Measurements from ENCODE around the gene TMEM60. TPM values are rescaled to one million over a fixed set of nuclear protein-coding genes. Genes with fewer than 3 reads are reported as not detected.
"Not testable (repeated sequence)": the region's sequence is repeated elsewhere in the genome, so short reads cannot be mapped to it uniquely, and the experiment has no call there.

Gene TMEM60
- total RNA-seq, 2 experiments from 2014 or later: 15.2 to 15.9 TPM

DNA sequence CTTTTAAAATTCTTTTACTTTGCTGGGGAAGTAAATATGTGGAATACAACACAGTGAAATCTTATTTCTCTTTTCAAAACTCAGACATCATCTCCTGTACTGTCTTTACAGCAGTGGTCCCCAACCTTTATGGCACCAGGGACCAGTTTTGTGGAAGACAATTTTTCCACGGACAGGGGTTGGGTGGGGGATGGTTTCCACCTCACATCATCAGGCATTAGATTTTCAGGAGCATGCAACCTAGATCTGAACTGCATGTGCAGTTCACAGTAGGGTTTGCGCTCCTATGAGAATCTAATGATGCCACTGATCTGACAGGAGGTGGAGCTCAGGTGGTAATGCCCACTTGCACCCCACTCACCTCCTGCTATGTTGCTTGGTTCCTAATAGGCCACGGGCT is 12.2 kb downstream of the TMEM60 start:
- POLR2A ChIA-PET: no interaction called here
- no peak for DNase-seq
- Mint-ChIP-seq H3K4me1 (peaks cover 3% of the 10 kb centered on the region), H3K27ac (no peak overlapping the region), H3K36me3 (ENCODE audit: low read depth) (peaks cover 34% of the 10 kb centered on the region), H3K27me3 (no peaks in the 10 kb centered on the region), H3K4me3 (no peak overlapping the region), H3K9me3 (no peaks in the 10 kb centered on the region)
- CTCF ChIA-PET: no interaction called here

DNA sequence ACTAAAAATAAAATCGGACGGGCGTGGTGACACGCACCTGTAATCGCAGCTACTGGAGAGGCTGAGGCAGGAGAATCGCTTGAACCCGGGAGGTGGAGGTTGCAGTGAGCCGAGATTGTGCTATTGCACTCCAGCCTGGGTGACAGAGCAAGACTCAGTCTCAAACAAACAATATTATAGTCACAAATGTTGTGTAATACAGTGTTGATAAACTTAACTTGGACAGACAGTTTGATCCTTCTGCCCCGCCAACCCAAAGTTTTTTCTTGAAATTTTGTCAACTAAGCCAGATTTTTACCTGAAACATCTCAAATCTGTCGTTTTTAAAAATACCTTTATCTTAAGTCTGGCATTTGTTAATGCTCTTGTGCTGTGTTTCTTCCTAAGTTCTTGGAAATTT is 13.8 kb downstream of the TMEM60 start:
- H3K27ac Mint-ChIP-seq, H3K27me3 Mint-ChIP-seq, H3K4me1 Mint-ChIP-seq, H3K9me3 Mint-ChIP-seq, DNase-seq, H3K4me3 Mint-ChIP-seq, POLR2A ChIA-PET: not testable (repeated sequence)
- H3K36me3 Mint-ChIP-seq (ENCODE audit: low read depth): peaks cover 39% of the 10 kb centered on the region
- CTCF ChIA-PET: interaction anchor here (0.8 kb wide), 1 partner anchor 59 kb away, joined by 3 read pairs; no protein-coding TSS in a partner anchor

DNA sequence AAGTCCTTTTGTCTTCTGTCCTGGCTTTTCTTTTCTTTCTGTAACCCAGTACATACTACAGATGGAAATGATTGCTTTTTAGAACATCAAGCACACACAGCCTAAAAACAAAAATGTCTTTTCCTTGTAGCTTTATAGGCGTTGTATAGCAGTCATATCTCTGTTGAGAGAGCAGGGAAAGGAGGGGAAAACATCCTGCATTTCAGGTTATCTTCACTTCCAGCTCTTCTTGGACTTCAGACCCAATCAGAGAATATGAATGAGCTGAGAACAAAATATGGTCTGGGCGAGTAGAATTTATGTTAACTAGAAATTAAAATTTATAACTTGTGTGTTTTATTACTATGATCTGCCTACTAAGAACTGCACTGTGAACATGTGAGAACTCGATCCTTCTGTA is 14.7 kb downstream of the TMEM60 start:
- Mint-ChIP-seq H3K9me3 (no peaks in the 10 kb centered on the region), H3K27me3 (no peaks in the 10 kb centered on the region), H3K27ac (no peak overlapping the region), H3K4me1 (peaks cover 7% of the 10 kb centered on the region), H3K4me3 (no peak overlapping the region), H3K36me3 (ENCODE audit: low read depth) (peaks cover 43% of the 10 kb centered on the region)
- no peak for DNase-seq
- ChIA-PET POLR2A (no interaction called here), CTCF (interaction anchor here (0.5 to 0.8 kb wide), 2 partner anchors 59 to 130 kb away, joined by 3 read pairs; no protein-coding TSS in a partner anchor)

DNA sequence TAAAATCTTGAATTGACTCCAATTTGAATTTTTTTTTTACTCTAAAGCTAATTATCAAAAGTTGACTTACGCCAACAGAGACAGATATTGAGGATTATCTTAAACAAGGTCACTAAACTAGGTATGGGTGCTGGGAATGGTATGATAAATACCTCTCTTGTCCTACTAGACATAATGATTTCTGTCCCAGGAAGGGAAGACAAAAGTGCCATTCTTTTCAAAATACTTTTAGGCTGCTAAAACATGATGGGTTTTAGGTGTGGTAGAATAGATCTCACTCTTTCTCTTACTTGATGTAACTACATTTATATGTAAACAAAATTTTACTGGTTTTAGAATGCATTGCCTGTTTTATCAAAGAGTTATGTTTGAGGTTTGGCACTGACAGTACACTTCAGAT is 15.1 kb downstream of the TMEM60 start:
- Mint-ChIP-seq H3K9me3 (no peaks in the 10 kb centered on the region), H3K27ac (no peak overlapping the region), H3K27me3 (no peaks in the 10 kb centered on the region), H3K36me3 (ENCODE audit: low read depth) (peaks cover 48% of the 10 kb centered on the region), H3K4me3 (no peak overlapping the region), H3K4me1 (peaks cover 7% of the 10 kb centered on the region)
- CTCF ChIA-PET: interaction anchor here (0.5 kb wide), 1 partner anchor 130 kb away, joined by 3 read pairs; no protein-coding TSS in a partner anchor
- no peak for DNase-seq
- POLR2A ChIA-PET: no interaction called here

DNA sequence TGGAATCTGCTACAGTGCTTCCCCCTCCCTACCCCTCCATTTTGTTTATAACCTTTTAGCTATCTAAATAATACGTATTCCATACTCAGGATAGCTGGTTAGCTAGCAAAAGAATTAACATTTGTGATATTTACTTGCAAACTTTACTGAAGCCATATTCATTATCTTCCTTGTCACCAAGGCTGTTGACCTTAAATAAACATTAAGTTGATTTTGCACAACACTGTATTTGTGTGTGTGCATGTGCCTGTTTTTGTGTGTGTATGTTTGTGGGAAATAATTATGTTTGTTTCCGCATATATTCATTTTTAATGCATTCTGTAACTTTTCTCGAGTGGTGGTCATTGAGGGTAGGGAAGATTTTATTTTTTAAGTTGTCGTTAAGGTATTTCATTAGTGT is 15.9 kb downstream of the TMEM60 start:
- peaks cover 49% of the 10 kb centered on the region for H3K36me3 Mint-ChIP-seq (ENCODE audit: low read depth)

DNA sequence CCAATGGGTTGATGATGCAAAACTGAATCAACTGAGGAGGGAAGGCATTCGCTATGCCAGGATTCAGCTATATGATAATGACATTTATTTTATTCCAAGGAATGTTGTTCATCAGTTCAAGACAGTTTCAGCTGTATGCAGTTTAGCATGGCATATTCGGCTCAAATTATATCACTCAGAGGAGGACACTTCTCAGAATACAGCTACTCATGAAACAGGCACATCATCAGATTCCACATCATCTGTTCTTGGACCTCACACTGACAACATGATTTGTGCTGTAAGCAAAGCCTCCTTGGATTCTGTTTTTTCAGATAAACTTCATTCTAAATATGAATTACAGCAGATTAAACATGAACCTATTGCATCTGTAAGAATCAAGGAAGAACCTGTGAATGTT is 19.7 kb downstream of the TMEM60 start:
- Mint-ChIP-seq H3K36me3 (ENCODE audit: low read depth) (peaks cover 49% of the 10 kb centered on the region), H3K4me1 (peaks cover 7% of the 10 kb centered on the region), H3K27me3 (no peaks in the 10 kb centered on the region), H3K27ac (peak overlapping the region; percentile 5), H3K9me3 (no peaks in the 10 kb centered on the region), H3K4me3 (no peak overlapping the region)
- DNase-seq: no peak
- POLR2A ChIA-PET: no interaction called here
- CTCF ChIA-PET: no interaction called here

More for the DNA sequence above, 15.9 kb downstream of the TMEM60 start:
- H3K9me3 Mint-ChIP-seq: no peaks in the 10 kb centered on the region
- CTCF ChIA-PET: no interaction called here
- DNase-seq: no peak
- no peak overlapping the region for H3K4me3 Mint-ChIP-seq
- POLR2A ChIA-PET: no interaction called here
- no peaks in the 10 kb centered on the region for H3K27me3 Mint-ChIP-seq
- no peak overlapping the region for H3K27ac Mint-ChIP-seq
- peaks cover 7% of the 10 kb centered on the region for H3K4me1 Mint-ChIP-seq

DNA sequence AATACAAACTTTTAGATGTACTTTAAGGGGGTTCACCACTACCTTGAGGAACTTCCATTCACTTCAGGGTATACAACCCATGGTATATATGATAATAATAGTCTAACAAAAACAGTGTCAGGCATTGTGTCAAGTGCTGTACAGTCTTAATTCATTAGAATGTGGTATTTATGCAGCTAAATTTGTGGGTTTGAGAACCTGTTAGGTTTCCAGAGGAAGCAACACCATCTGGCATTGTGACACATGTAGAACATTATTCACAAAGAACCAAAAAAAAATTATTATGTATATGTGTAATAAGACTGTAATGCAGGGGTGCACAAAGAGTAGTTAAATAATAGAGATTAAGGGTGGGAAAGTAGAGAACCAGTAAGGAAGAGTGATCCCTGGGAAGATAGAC is 26.3 kb downstream of the TMEM60 start:
- H3K4me3 Mint-ChIP-seq: no peak overlapping the region
- no peak for DNase-seq
- ChIA-PET CTCF (interaction anchor here (1.5 kb wide), 1 partner anchor 12 kb away, joined by 4 read pairs; no protein-coding TSS in a partner anchor), POLR2A (no interaction called here)
- peaks cover 2% of the 10 kb centered on the region for H3K4me1 Mint-ChIP-seq
- H3K9me3 Mint-ChIP-seq: no peaks in the 10 kb centered on the region
- H3K27ac Mint-ChIP-seq: no peak overlapping the region
- no peaks in the 10 kb centered on the region for H3K27me3 Mint-ChIP-seq
- peaks cover 36% of the 10 kb centered on the region for H3K36me3 Mint-ChIP-seq (ENCODE audit: low read depth)

DNA sequence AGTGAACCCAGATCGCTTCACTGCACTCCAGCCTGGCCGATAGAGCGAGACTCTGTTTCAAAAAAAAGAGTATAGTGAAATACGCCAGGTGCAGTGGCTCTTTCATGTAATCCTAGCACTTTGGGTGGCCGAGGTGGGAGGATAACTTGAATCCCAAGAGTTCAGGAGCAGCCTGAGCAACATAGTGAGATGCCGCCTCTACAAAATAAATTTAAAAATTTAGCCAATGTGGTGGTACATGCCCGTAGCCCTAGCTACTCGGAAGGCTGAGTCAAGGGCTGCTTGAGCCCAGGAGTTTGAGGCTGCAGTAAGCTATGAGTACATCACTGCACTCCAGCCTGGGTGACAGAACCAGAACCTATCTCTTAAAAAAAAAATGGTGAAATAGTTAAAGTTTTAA is 27.9 kb downstream of the TMEM60 start:
- H3K27ac Mint-ChIP-seq: no peak overlapping the region
- DNase-seq: no peak
- CTCF ChIA-PET: no interaction called here
- peaks cover 32% of the 10 kb centered on the region for H3K36me3 Mint-ChIP-seq (ENCODE audit: low read depth)
- H3K4me3 Mint-ChIP-seq: no peak overlapping the region
- POLR2A ChIA-PET: no interaction called here
- H3K9me3 Mint-ChIP-seq: no peaks in the 10 kb centered on the region
- H3K27me3 Mint-ChIP-seq: no peaks in the 10 kb centered on the region
- H3K4me1 Mint-ChIP-seq: peaks cover 2% of the 10 kb centered on the region

DNA sequence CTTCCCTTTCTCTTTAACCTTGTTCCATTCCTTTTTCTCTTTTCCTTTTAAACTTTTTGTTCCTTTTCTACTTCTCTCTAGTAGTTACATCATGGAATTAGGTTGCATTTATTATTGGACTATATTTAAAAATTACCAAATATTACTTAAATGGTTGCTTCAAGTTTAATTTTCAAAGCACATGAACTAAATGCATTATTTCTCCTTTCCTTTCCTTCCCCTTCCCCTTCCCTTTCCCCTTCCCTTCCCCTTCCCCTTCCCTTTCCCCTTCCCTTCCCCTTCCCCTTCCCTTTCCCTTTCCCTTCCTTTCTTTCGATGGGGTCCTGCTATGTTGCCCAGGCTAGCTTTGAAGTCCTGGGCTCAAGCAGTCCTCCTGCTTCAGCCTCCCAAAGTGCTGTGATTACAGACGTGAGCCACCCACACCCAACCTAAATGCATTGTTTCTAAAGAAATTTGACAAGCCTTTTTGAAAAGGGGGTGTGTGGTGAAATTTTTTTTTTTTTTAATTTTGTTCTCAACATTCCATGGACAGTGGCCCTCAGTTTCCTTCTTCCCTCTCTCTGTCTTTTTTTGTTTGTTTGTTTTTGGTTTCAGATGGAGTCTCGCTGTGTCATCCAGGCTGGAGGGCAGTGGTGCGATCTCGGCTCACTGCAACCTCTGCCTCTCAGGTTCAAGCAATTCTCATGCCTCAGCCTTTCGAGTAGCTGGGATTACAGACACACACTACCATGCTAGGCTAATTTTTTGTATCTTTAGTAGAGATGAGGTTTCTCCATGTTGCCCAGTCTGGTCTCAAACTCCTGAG is 31.2 kb downstream of the TMEM60 start:
- Mint-ChIP-seq H3K27me3 (no peaks in the 10 kb centered on the region), H3K36me3 (ENCODE audit: low read depth) (peaks cover 19% of the 10 kb centered on the region), H3K9me3 (no peaks in the 10 kb centered on the region), H3K27ac (peak overlapping the region; percentile 46), H3K4me1 (peaks cover 4% of the 10 kb centered on the region), H3K4me3 (no peak overlapping the region)
- ChIA-PET CTCF (interaction anchor here (0.6 to 1.6 kb wide), 3 partner anchors 9 to 108 kb away, joined by 3 read pairs; no protein-coding TSS in a partner anchor), POLR2A (no interaction called here)
- no peak for DNase-seq

DNA sequence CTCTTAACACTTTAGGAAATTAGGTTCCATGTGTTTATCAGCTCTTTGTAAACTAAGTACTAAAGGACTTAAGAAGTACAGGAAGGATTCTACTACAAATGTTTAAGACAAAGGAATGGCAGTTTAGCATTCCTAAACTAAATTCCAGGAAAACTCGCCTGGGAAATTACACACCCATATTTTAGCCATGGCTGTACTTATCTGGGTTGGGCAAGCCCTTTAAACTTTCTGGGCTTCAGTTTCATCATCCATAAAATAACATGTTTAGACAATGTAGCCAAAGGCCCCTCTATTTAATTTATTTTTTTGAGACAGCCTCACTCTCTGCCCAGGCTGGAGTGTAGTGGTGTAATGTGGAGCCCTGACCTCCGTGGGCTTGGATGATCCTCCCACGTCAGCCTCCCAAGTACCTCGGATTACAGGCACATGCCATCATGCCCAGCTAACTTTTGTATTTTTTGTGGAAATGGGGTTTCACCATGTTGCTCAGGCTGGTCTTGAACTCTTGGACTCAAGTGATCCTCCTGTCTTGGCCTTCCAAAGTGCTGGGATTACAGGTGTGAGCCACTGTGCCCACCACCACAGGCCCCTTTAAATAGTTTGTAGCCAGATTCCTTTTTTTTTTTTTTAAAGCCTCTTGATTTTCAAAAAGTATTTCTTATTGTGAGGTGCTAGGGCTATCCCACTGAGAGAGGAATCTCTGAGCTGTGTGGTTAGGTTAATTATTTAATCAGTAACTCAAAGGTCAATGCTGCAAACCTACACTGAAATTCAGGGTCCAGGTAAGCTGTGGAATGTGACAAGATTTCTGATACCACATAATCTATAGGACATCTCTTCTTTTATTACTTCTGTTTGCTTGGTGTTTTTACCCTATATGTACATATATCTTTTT is 32.1 kb downstream of the TMEM60 start:
- Mint-ChIP-seq H3K27me3 (no peaks in the 10 kb centered on the region), H3K36me3 (ENCODE audit: low read depth) (peaks cover 19% of the 10 kb centered on the region), H3K27ac (peak overlapping the region; percentile 46), H3K4me3 (no peak overlapping the region), H3K9me3 (no peaks in the 10 kb centered on the region), H3K4me1 (peaks cover 4% of the 10 kb centered on the region)
- POLR2A ChIA-PET: interaction anchor here (0.6 kb wide), 1 partner anchor 92 kb away, joined by 8 read pairs; no protein-coding TSS in a partner anchor
- CTCF ChIA-PET: interaction anchor here (0.6 to 1.6 kb wide), 3 partner anchors 22 to 177 kb away, joined by 3 read pairs; no protein-coding TSS in a partner anchor
- no peak for DNase-seq

DNA sequence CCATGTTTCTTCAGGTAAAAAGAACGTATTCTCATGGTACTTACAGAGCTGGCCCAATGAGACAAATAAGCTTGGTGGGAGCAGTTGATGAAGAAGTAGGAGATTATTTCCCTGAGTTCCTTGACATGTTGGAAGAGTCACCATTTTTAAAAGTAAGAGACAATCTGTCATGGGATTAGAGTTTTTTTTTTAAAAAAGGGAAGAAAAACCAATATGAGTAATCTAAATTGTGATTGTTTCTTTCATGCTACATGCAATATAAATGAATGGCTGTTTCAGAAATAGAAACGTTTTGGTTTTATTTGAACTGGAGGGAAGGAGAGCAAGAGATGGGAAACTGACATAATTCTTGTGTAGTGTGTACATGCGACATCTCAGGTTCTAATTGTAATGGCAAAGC is 32.8 kb downstream of the TMEM60 start:
- ChIA-PET CTCF (interaction anchor here (1.6 kb wide), 1 partner anchor 23 kb away, joined by 3 read pairs; no protein-coding TSS in a partner anchor), POLR2A (interaction anchor here (0.6 kb wide), 1 partner anchor 91 kb away, joined by 8 read pairs; no protein-coding TSS in a partner anchor)
- H3K4me1 Mint-ChIP-seq: peaks cover 4% of the 10 kb centered on the region
- no peaks in the 10 kb centered on the region for H3K27me3 Mint-ChIP-seq
- H3K4me3 Mint-ChIP-seq: no peak overlapping the region
- no peak overlapping the region for H3K27ac Mint-ChIP-seq
- no peaks in the 10 kb centered on the region for H3K9me3 Mint-ChIP-seq
- H3K36me3 Mint-ChIP-seq (ENCODE audit: low read depth): peaks cover 15% of the 10 kb centered on the region
- no peak for DNase-seq

DNA sequence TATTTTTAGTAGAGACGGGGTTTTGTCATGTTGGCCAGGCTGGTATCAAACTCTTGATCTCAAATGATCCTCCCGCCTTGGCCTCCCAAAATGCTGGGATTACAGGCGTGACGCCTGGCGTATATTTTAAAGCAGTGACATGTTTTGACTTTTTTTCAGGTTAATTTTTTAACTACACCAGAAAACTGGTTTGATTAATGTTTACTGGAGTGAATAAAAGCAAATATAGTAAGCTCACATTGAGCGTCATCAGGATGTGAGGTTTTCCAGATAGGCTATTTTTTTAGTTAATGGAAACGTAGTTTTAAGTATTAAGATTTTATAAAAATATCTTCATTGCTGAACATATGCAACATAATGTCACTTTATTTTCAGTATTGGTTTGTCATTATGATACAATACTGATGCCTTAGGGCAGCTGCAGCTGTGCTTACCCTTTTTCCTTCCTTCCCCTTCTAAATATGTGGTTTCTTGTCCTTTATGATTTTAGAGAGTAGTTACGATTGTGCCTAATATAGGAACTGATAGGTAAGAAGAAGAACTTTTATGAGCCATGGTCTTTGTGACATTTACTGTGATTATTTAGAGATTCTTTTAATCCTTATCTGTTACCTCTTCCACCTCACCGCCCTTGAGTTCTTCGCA is 37.3 kb downstream of the TMEM60 start:
- H3K27ac Mint-ChIP-seq: no peak overlapping the region
- no peaks in the 10 kb centered on the region for H3K27me3 Mint-ChIP-seq
- H3K36me3 Mint-ChIP-seq (ENCODE audit: low read depth): peaks cover 5% of the 10 kb centered on the region
- ChIA-PET CTCF (no interaction called here), POLR2A (no interaction called here)
- H3K9me3 Mint-ChIP-seq: no peaks in the 10 kb centered on the region
- H3K4me1 Mint-ChIP-seq: peaks cover 11% of the 10 kb centered on the region
- H3K4me3 Mint-ChIP-seq: no peak overlapping the region
- no peak for DNase-seq
